Measurements from ENCODE around the gene FBLN5.

Gene FBLN5

GRCh38 chr14:91945751-91946621 is 1.5 kb downstream of the FBLN5 start:
- DNase-seq (ENCODE audit: low spot score), result no peak

DNA sequence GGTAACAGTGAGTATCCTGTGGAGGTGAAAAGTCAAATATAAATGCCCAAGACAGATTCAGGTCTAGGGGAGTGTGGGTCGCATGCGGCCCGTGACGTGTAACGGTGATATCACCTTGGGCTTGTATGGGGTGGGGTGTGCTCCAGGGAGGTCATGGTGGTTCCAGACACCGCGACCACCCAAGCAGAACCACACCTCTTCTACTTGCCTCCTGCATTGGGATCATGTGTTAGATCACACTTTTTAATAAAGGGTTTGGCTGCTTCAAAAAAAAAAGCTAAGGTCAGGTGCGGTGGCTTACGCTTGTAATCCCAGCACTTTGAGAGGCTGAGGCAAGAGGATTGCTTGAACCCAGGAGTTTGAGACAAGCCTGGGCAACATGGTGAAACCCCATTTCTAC is 4.5 kb downstream of the FBLN5 start:
- no peak for DNase-seq (ENCODE audit: low spot score)

GRCh38 chr14:91942128-91942527 is 5.4 kb downstream of the FBLN5 start:
- DNase-seq (ENCODE audit: low spot score), result no peak

GRCh38 chr14:91940209-91940608 is 7.3 kb downstream of the FBLN5 start:
- no peak for DNase-seq (ENCODE audit: low spot score)

DNA sequence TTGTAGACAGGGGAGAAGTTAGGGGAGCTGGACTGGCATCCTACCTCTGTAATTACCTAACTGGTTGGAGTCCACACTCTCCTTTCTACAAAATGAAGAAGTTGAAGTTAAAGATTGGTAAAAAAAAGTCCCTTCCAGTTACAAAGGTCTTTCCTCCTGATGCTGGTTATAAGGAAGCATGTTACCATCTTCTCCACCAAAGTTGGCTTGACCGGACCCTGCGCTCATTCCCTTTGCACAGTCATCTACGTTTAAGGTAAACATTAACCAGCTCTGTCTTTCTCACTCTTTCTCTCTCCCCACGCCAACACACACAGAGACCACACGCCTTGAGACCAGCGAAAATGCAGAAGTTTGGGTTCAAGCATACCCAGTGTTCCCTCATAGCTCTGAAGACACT is 11.9 kb downstream of the FBLN5 start:
- no peak for DNase-seq (ENCODE audit: low spot score)

GRCh38 chr14:91934554-91935285 is 12.8 kb downstream of the FBLN5 start:
- no peak for DNase-seq (ENCODE audit: low spot score)

DNA sequence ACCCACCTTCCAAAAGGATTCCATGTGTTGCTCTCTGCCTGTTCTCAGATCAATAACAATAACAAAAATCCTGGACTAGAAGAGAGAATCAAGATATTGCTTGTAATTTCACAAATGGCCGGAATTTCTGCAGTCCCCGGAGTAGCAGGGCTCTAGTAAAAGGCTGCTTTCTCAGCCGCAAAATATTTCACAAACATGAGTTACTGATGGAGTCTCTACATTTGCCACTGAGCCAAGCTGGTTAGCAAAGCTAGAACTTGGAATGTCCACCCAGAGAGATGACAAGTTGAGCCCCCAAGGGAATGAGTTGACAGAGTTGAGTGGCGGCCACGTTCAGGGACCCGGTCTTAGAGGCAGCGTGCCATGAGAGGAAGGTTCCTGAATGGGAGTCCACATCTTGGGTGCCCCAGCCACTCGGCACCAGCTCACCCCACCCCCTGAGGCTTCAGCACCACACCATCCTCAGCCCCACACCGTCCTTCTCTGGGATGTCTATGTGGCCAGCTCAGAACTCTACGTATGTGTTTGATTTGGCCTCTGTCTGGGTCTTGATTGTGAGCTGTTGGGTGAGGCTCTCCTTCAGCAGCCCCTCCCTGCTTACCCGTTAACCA is 15.9 kb downstream of the FBLN5 start:
- no peak for DNase-seq (ENCODE audit: low spot score)

DNA sequence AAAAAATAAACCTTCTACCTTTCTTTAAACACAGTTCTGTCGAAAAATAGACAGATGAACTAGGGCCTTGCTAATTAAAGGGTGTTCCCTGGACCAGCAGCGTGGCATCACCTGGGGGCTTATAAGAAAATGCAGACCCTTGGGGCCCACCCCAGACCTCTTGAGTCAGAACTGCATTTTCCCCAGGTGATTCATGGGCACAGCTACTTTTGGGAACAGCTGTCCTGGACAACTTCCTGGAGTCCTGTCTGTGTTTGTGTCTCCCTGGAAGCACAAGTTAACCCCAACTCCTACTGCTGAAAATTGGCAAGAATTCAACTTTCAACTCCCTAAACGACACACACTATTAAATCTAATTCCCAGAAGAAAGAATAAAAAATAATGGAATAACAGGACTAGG is 17.8 kb downstream of the FBLN5 start:
- no peak for DNase-seq (ENCODE audit: low spot score)

DNA sequence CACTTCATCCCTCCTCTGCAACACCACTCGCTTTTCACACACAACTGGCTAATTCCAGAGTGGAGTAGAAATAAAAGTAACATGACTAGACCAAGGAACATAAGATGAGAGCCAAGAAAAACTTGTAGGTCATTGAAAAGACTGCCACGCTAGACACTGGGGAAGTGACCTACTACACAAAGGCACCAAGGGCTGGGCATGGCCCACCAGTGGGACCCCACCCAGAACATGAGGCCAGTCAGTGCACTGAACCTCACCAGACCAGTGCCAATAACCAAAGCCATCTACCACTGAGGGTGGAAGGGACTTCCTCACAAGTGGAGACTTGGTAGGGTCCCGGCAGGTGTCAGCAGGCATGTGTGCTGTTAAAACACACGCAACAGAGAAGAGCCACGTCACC is 19.7 kb downstream of the FBLN5 start:
- no peak for DNase-seq (ENCODE audit: low spot score)

GRCh38 chr14:91927191-91927590 is 20.3 kb downstream of the FBLN5 start:
- no peak for DNase-seq (ENCODE audit: low spot score)

DNA sequence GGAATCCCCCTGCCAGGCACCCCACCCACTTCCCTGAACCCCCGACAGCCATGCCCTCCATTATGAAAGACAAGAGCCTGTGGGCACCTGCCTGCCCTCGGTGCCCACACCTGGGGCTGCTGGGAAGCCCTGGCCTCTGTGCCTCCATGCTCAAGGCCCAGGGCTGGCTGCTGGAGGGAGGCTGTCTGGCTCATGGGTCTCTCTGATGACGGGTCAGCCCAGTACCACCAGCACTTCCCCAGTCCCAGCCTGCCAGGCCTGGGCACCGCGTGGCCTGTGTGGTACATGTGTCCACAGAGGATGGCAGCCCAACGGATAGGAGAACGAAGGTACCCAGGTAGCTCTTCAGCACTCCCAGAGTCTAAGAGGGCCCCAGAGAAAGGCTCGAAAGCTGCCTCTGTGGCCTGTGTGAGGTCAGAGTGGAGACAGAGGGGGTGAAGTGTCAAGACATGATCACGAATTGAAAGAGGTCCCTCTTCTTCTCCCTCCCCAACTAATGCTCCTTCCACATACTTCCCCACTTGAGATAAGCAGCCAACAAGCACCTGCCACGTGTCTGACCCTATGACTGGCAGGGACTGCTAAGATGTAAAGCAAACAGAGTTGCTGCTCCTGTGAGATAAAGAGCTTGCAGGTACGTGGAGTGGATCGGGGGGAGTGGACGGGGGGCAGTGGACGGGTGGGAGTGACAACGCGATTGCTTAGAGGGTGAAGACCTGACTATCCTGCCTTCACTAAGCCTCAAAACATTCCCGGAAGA is 21.2 kb downstream of the FBLN5 start:
- no peak for DNase-seq (ENCODE audit: low spot score)

DNA sequence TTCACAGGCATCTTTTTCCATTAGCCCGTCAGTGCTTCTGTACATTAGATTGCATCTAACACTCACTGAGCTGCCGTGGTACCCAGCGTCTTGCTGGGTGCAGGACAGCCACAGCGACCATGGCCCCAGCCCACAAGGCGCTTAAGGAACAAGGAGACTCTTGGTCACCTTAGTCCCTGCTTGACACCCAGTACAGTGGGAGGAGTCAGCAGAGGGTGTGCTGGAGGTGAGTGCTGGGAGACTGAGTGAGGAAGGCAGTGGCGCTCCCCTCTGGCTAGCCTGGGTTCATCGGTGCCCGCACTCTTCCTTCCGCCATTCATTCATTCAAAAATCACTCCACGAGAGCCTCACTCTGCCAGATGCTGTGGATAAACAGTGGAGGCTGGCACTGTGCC is 21.8 kb downstream of the FBLN5 start:
- DNase-seq (ENCODE audit: low spot score), result no peak

DNA sequence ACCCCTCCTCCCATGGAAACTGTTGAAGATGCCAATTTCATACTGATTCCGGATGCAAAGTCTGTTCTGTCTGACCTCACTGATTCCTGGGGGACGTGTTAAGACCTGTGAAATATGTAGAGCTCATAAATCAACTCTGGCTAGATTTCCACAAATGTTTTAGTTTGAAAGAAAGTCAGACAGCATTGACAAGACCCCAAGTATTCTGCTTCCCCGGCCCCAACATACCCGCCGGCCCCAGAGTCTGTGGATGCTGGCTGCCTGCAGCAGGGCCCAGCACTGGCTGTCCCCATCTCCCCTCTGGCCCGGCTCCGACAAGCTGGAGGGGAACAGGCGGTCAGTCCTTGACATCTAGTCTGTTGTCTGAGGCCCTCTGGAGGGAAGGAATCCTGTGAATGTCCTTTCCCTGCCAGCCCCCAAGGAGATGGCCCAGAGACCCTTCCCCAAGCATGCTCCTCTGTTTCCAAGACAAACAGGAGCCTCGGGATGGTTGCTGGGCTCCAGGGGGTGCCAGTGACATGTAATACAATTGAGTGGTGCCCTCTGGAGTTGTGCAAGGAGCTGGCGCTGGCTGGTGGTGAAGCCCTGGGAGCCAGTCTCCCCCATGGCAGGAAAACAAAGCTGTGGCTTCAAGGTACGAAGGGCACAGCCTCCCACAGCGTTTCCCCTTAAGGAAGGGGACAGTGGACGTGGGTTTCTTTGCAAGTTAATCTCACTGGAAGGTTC is 22.3 kb downstream of the FBLN5 start:
- DNase-seq (ENCODE audit: low spot score), result no peak

- DNase-seq (ENCODE audit: low spot score), result no peak
Measured at GRCh38 chr14:91920526-91920925, 27.0 kb downstream of the FBLN5 start.

GRCh38 chr14:91919814-91920213 is 27.7 kb downstream of the FBLN5 start:
- no peak for DNase-seq (ENCODE audit: low spot score)

- DNase-seq (ENCODE audit: low spot score), result no peak
Measured at GRCh38 chr14:91918186-91918883, 29.2 kb downstream of the FBLN5 start.

DNA sequence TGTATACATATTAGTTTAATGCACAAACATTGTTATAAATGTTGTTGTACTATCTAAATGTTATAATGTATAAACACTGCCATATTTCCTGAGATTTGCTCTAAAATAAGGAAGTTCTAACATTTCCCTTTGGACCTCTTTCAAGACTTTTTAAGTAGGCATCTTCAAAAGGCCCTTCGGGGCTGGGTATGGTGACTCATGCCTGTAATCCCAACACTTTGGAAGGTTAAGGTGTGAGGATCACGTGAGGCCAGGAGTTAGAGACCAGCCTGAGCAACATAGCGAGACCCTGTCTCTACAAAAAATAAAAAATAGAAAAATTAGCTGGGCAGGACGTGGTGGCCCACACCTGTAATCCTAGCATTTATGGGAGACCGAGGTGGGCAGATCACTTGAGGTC is 35.5 kb downstream of the FBLN5 start:
- no peak for DNase-seq (ENCODE audit: low spot score)

DNA sequence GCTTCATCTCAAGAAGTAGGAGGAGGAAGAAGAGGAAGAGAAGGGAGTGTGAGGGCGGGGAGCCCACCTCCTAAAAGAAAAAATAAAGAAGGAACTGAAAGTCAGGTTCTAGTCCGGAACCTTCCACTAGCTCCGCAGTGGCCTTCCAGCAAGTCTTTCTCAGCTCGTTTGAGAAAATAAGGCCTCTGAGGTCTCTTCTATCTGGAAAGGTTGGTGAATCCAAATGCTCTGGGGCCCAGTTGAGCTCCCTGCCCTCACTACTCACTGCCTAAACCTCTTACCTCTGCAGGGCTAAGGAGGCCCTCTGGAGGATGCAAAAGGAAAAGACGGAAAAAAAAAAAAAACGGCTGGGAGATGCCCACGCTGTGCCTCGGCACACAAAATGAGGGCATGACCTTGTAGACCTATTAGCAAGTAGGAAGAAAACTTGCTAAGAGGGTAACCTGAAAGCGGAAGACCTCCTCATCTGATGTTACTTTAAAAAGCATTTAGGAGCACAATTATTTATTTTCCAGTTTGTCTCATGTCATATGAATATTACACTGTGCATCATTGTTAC is 35.9 kb downstream of the FBLN5 start:
- DNase-seq (ENCODE audit: low spot score), result no peak

GRCh38 chr14:91910196-91910595 is 37.3 kb downstream of the FBLN5 start:
- no peak for DNase-seq (ENCODE audit: low spot score)

GRCh38 chr14:91906374-91906773 is 41.1 kb downstream of the FBLN5 start:
- DNase-seq (ENCODE audit: low spot score), result no peak
